Bronchial epithelial cell (primary cell): ENCODE data around the gene UBE2L5. TPM values are rescaled to one million over a fixed set of nuclear protein-coding genes. Genes with fewer than 3 reads are reported as not detected.

Source experiments
- DNase-seq: peaks from one replicate; pipeline ENCODE4 v3.0.0-alpha.2; 2010; ENCODE audit warnings: low read depth
- FAIRE-seq: peaks from 2 replicates; lab custom pipeline; 2011; peaks lifted over from hg19 to GRCh38; lab: Jason Lieb, UNC
- H3K27me3 ChIP-seq: 2 replicates; pipeline ENCODE4 v1.5.1; 2011; ENCODE audit warnings: low read length; ENCODE audit not compliant: control insufficient read depth, insufficient read depth
- H3K36me3 ChIP-seq: 2 replicates; pipeline ENCODE4 v1.5.1; 2011; ENCODE audit warnings: low read length; ENCODE audit not compliant: control insufficient read depth, insufficient read depth
- H3K4me3 ChIP-seq: 2 replicates; pipeline ENCODE4 v1.5.1; 2011; ENCODE audit warnings: mild to moderate bottlenecking, low read depth, low read length, control low read depth
- total RNA-seq: library from RNA; depleted of rRNA; stranded (reverse); fragments of >200 nt; gene quantifications from 2 replicates; pipeline ENCODE4 v1.2.1, GENCODE V29; 2014
- TF ChIP-seq, protein P1 (sequence below): IDR thresholded peaks from 2 replicates; pipeline ENCODE4 v1.5.1; 2011; ENCODE audit warnings: mild to moderate bottlenecking, moderate library complexity, low read length, control low read depth, inconsistent platforms; ENCODE audit not compliant: insufficient read depth, severe bottlenecking

The UBE2L5 gene
- total RNA-seq, 1 donor from 2014 or later, result not detected

DNA sequence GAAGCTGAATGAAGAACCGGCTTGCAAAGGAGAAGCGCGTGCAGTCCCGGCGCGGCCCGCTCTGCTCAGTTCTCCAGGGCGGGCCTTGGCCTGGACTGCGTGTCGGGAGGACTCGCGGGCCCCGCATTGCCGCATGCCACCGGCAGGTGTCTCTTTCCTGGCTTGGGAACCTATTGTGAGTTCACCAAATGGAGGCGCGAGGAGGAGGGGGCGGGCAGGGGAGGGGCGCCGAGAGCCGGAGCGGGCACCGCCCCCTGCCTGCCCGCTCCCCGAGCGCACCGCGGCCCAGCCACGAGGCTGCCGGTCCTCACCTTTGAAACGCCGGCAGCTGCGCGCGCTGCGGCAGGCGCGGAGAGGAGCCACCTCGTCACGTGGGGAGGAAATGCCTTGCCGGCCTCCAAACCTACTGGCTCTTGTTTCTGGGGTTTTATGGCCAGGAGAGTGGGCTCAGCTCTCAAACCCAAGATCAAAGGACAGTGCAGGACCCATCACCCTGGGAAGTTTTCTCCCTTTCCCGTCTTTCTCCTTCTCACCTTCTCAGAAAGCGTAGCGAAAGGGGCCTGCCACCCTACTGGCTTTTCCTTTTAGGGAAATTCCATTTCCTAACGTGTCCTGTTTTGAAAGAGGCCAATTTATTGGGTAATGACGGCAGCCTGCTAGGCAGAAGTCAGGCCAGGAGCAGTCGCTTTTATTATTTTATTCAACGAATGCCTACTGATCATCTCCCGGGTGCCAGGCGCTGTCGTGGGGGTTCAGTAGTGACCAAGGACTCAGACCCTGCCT is 13.8 kb upstream of the UBE2L5 start:
- H3K27me3 ChIP-seq, result no peaks in the 10 kb centered on the region
- DNase-seq (peak; percentile 75), FAIRE-seq (no peak)
- TF ChIP-seq, protein P1, sequence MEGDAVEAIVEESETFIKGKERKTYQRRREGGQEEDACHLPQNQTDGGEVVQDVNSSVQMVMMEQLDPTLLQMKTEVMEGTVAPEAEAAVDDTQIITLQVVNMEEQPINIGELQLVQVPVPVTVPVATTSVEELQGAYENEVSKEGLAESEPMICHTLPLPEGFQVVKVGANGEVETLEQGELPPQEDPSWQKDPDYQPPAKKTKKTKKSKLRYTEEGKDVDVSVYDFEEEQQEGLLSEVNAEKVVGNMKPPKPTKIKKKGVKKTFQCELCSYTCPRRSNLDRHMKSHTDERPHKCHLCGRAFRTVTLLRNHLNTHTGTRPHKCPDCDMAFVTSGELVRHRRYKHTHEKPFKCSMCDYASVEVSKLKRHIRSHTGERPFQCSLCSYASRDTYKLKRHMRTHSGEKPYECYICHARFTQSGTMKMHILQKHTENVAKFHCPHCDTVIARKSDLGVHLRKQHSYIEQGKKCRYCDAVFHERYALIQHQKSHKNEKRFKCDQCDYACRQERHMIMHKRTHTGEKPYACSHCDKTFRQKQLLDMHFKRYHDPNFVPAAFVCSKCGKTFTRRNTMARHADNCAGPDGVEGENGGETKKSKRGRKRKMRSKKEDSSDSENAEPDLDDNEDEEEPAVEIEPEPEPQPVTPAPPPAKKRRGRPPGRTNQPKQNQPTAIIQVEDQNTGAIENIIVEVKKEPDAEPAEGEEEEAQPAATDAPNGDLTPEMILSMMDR, result peak; percentile 74
- peak overlapping the region; percentile 20 for H3K4me3 ChIP-seq
- H3K36me3 ChIP-seq, result no peaks in the 10 kb centered on the region

DNA sequence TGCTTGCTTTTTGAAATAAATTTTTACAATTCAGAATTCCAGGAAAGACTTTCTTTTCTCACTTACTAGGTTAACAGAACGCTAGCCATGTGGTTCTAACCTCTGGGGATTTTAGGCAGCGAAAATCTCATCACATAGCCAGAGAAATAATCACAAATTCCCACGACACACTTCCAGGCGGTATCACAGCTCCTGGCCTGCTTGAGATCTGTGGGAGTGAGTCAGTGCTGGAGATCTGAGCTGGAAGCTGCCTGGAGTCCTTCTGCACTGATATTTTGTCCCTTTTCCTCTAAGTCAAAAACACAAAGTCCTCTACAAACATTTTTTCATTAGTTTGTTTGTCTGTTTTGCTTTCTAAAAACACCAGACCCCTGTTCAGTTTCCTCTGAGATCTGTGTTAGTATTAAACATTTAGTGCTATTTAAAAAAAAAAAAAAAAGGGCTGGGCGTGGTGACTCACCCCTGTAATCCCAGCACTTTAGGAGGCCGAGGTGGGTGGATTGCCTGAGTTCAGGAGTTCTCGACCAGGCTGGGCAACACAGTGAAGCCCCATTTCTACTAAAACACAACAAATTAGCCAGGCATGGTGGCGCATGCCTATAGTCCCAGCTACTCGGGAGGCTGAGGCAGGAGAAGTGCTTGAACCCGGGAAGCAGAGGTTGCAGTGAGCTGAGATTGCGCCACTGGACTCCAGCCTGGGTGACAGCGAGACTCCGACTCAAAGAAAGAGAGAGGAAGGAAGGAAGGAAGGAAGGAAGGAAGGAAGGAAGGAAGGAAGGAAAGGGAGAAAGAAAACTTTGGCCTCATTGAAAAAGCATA is 12.2 kb upstream of the UBE2L5 start:
- FAIRE-seq, result no peak
- H3K4me3 ChIP-seq, result no peak overlapping the region
- TF ChIP-seq, protein P1, result no peak
- no peaks in the 10 kb centered on the region for H3K27me3 ChIP-seq
- peak; percentile 67 for DNase-seq
- no peaks in the 10 kb centered on the region for H3K36me3 ChIP-seq

DNA sequence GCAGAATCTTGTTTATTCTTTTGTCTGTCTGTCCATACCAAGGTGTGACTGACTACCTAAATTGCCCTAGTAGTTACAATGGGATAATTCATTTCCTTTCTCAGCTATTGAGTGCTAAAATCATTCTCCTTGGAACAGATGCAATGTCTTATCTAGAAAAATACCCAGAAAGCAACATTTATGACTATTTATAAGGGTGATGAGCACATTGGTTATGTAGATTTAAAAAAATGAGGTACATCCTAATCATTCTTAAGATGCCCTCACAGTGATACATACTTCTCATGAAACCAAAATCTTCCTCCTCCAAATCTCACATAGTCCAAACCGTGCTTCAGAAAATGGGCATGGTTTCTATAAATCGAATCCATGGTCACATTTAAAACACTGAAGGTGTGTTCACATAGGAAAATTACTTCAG is 11.6 kb upstream of the UBE2L5 start:
- FAIRE-seq, result no peak
- no peak overlapping the region for H3K4me3 ChIP-seq
- no peaks in the 10 kb centered on the region for H3K36me3 ChIP-seq
- TF ChIP-seq, protein P1, result no peak
- H3K27me3 ChIP-seq, result no peaks in the 10 kb centered on the region
- DNase-seq, result no peak

DNA sequence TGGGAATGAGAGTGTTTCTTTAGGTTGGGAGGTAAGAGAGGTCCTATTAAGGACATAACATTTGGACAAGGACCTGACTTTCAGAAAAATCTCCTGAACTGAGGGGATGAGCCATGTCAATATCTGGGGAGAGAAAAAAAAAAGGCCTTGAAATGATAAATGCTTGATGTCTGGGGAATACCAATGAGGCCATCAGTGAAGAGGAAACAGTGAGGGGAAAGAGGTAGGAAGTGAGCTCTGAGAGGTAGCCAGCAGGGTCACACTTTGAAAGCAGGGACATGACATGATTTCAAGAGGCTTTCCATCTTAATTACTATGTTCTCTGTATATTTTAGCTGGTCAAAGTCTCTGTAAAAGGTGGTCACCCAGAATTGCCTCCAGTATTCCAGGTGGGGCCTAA is 9.9 kb upstream of the UBE2L5 start:
- Histone ChIP-seq H3K4me3 (no peak overlapping the region), H3K27me3 (no peaks in the 10 kb centered on the region), H3K36me3 (no peaks in the 10 kb centered on the region)
- TF ChIP-seq, protein P1, result no peak
- DNase-seq, result no peak
- no peak for FAIRE-seq

DNA sequence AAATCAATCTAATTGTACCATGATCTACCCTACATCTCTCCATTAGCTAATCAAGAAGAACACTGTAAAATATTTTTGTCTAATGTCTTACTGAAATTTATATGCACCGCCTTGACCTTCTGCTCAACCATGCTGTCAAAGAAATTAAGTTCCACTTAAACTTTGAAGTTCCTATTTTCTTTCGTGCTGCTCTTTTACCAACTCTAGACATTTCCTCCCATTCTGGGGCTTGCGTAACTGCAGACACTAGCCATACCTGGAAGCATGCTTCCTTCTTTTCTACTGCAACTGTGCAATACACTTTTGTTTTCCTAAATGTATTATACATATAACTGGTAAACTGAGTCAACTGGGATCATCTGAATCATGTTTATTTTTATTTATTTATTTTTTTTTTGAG is 8.5 kb upstream of the UBE2L5 start:
- TF ChIP-seq, protein P1, result no peak
- DNase-seq (no peak), FAIRE-seq (no peak)
- no peak overlapping the region for H3K4me3 ChIP-seq
- H3K27me3 ChIP-seq, result no peaks in the 10 kb centered on the region
- H3K36me3 ChIP-seq, result no peaks in the 10 kb centered on the region
